Omental fat pad (tissue), 4 donors: Measurements from ENCODE around the gene HSD3B1. TPM values are rescaled to one million over a fixed set of nuclear protein-coding genes. Genes with fewer than 3 reads are reported as not detected.
"Not testable (repeated sequence)": the region's sequence is repeated elsewhere in the genome, so short reads cannot be mapped to it uniquely, and the experiment has no call there.

Experiments used
- ATAC-seq: fragments of 150-250 bp; one replicate; pipeline ENCODE4 v1.9.1; 2016; ENCODE audit warnings: mild to moderate bottlenecking, moderate library complexity; ENCODE audit not compliant: low FRiP score
- DNase-seq: peaks from one replicate; pipeline ENCODE4 v3.0.0-alpha.2; 2019; ENCODE audit warnings: low spot score
- CTCF ChIP-seq, 3 donors: fragments of 450-650 bp; IDR thresholded peaks; one replicate each; pipeline ENCODE4 v1.5.1; 2016 to 2017; ENCODE audit warnings: antibody characterized with exemption in 3 of 3, mild to moderate bottlenecking in 3 of 3, moderate library complexity in 2 of 3
- total RNA-seq, 4 donors: library from RNA; depleted of rRNA; stranded (reverse); fragments of >200 nt; gene quantifications; one replicate each; pipeline ENCODE4 v1.1.0, GENCODE V29; 2016

Gene HSD3B1
- total RNA-seq, 4 donors from 2014 or later: not detected

DNA sequence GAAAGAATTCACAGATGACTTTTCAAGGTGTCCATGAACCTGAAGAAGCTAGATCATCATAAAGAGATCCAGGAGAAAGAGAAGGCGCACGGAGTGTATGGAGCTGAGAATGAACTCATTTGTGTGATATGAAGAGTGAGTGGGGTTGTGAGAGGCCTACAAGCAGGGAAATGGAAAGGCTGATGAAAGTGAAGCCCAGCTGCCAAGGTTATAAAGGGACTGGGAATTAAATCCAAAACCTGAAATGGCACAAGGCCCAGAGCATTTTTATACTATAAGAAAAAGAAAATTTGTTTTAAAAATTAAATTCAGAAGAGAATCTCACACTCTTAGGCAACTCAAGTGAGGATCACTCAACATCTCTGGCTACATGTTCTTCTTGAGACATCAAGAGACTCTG, 43.4 kb downstream of the HSD3B1 start:
- DNase-seq: no peak
- no peak for ATAC-seq
- no peak for TF ChIP-seq CTCF (IDR thresholded peaks at IDR 0.05)

DNA sequence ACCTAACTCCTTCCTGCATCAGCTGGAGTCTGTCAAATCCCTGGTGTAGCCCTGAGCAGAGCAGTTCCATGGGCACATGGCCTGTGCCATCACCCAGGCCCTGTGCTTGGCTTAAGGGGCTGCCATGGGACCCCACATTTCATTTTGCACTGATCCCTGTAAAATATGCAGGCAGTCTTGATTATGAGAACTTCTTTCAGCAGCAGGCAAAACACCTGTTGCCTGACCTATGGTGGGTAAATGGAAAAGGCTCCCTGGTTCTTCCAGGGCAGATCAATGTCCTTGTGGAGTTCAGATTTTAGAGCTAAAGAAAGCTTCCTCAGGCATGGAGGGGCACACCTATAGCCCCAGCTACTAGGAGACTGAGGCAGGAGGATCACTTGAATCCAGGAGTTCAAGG, 44.2 kb downstream of the HSD3B1 start:
- ATAC-seq (no peak), DNase-seq (no peak)
- TF ChIP-seq CTCF (IDR thresholded peaks at IDR 0.05): no peak

GRCh38 chr1:119552656-119553055, 45.6 kb downstream of the HSD3B1 start:
- not testable (repeated sequence) for DNase-seq, ATAC-seq

- DNase-seq: not testable (repeated sequence)
- ATAC-seq: peak; percentile 65
Measured at GRCh38 chr1:119553302-119554071, 46.5 kb downstream of the HSD3B1 start.

DNA sequence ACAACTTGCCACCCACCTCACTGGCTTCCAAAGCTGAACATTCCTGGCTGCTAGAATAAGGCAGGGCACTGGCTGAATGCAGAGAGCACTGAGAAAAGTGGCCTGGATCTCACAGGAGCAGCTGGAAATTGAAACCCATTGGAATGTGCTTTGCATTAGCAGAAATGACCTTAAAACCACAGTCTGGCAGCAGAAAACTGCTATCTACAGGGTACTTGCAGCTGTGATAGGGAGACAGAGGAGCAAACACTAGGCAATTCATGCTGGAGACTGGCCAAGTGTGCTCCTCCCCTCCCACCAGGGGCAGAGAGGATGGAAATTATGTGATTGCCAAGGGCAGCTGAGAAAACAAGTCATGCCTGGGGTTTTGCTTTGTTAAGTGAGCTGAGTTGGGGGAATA, 47.2 kb downstream of the HSD3B1 start:
- ATAC-seq: peak; percentile 34
- TF ChIP-seq CTCF (IDR thresholded peaks at IDR 0.05): no peak
- no peak for DNase-seq

DNA sequence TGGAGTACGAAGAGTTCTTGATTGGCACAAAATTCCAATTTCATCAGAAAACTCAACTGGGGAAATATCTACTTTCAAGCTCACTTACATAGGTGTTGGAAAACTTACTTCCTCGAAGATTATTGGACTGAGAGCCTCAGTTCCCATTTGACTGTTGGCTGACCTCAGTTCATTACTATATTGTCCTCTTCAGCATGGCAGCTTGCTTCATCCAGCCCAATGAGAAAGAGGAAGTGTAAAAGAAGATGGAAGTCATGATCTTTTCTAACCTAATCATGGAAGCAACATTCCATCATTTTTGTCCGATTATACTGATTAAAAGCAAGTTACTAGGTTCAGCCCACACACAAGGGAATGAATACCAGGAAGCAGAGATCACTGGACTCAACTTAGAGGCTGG, 49.4 kb downstream of the HSD3B1 start:
- no peak for ATAC-seq
- DNase-seq: no peak
- TF ChIP-seq CTCF (IDR thresholded peaks at IDR 0.05): no peak

GRCh38 chr1:119560402-119560801, 53.4 kb downstream of the HSD3B1 start:
- not testable (repeated sequence) for DNase-seq, ATAC-seq

- no peak for ATAC-seq
- no peak for TF ChIP-seq CTCF (IDR thresholded peaks at IDR 0.05)
- DNase-seq: no peak
Measured at GRCh38 chr1:119564548-119564947, 57.5 kb downstream of the HSD3B1 start.

Other genes with a start within 250 kb of the HSD3B1 start
- gene HAO2, start 138.4 kb upstream of the HSD3B1 start, total RNA-seq: not detected
- under 1 TPM in 1 of 4 donors, not detected in 3; 0.63 TPM for gene HSD3B2, start 92.1 kb upstream of the HSD3B1 start, total RNA-seq
- gene ZNF697, start 141.1 kb downstream of the HSD3B1 start, total RNA-seq: 10 to 100 TPM in 1 of 4 donors, 1 to 10 TPM in 3; 6.5 to 13.1 (median 8.8) TPM
- 10 to 100 TPM; 21.5 to 95.4 (median 28.4) TPM for gene PHGDH, start 204.7 kb downstream of the HSD3B1 start, total RNA-seq